ENCODE results near the gene VAC14. TPM values are rescaled to one million over a fixed set of nuclear protein-coding genes. Genes with fewer than 3 reads are reported as not detected.

Gene VAC14
- total and polyA plus RNA-seq, 3 donors from 2014 or later = 41.0 to 80.5 (median 61.8) TPM

GRCh38 chr16:70682239-70683145 lies 118.5 kb downstream of the VAC14 start:
- peaks cover 37% of the 10 kb centered on the region for H3K4me1 ChIP-seq

GRCh38 chr16:70681382-70682238 lies 119.3 kb downstream of the VAC14 start:
- H3K4me1 ChIP-seq = peaks cover 35% of the 10 kb centered on the region
- intact Hi-C loops (cut with DNase I; ENCODE audit: low total_unique reads) = no loop called here
- H3K36me3 ChIP-seq (ENCODE audit: low read depth, missing control alignments) = no peaks in the 10 kb centered on the region
- 61 to 75% methylated on average over 7 to 13 of the region's 13 CpGs for WGBS, 2 donors
- H3K9me3 ChIP-seq = no peaks in the 10 kb centered on the region
- no peak overlapping the region for H3K4me3 ChIP-seq
- no peak overlapping the region for H3K27ac ChIP-seq
- TF ChIP-seq CTCF (IDR thresholded peaks at IDR 0.05) (no peak), POLR2A (IDR thresholded peaks at IDR 0.05) (no peak)
- H3K27me3 ChIP-seq = no peaks in the 10 kb centered on the region
- no peak for DNase-seq

More at GRCh38 chr16:70682239-70683145, 118.5 kb downstream of the VAC14 start:
- H3K27me3 ChIP-seq = no peaks in the 10 kb centered on the region
- DNase-seq = no peak
- intact Hi-C loops (cut with DNase I; ENCODE audit: low total_unique reads) = no loop called here
- no peak overlapping the region for H3K27ac ChIP-seq
- no peaks in the 10 kb centered on the region for H3K9me3 ChIP-seq
- H3K4me3 ChIP-seq = no peak overlapping the region
- no peak for TF ChIP-seq POLR2A (IDR thresholded peaks at IDR 0.05)
- no peak for TF ChIP-seq CTCF (IDR thresholded peaks at IDR 0.05)
- 81 to 82% methylated on average over 6 to 14 of the region's 14 CpGs for WGBS, 2 donors
- no peaks in the 10 kb centered on the region for H3K36me3 ChIP-seq (ENCODE audit: low read depth, missing control alignments)

DNA sequence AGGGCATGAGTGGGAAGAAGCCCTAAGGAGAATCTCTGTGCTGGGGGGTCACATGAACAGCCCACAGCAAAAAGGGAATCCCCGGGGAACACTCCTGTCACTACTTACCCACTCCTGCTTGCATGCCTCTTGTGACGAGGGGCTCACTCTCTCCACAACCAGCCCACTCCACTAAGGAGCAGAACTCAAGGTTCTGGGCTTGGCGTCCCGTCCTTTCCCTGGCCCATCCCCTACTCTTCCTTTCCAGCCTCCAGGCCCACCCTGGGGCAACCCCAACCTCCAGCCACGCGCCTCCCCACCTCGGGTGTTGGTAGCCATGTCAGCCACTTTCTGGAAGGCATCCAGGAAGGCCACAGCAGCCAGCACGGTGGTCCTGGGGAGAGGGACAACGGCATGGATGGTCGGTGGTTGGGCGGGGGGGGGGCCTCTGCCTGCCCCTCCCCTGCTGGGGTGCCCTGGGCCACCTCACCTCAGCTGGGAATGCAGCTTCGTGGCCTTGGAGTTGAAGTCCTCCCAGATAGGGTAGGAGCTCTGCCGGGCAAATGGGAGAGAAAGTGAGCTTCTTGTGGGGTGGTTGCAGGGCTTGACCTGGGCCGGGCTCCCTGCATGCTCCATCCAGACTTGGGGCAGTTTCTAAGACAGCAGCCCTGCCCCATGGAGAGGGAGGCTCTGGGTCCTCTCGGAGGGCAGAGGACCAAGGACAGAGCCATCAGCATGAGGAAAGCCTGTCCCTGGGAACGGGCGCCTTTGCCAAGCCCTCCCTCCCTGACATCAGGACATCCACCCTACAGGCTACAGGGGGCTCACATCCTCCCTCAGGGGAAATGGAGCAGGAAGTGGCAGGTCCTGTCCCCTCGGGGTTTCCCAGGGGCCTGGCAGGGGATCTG lies 120.2 kb downstream of the VAC14 start:
- peaks cover 31% of the 10 kb centered on the region for H3K4me1 ChIP-seq
- peak overlapping the region; percentile 12 to 21 for H3K4me3 ChIP-seq
- no peaks in the 10 kb centered on the region for H3K36me3 ChIP-seq (ENCODE audit: low read depth, missing control alignments)

More for the DNA sequence above, 120.2 kb downstream of the VAC14 start:
- H3K27ac ChIP-seq = no peak overlapping the region
- DNase-seq = no peak
- intact Hi-C loops (cut with DNase I; ENCODE audit: low total_unique reads) = no loop called here
- no peaks in the 10 kb centered on the region for H3K9me3 ChIP-seq
- 12 to 52% methylated on average over 5 to 18 of the region's 18 CpGs for WGBS, 2 donors
- H3K27me3 ChIP-seq = no peaks in the 10 kb centered on the region
- no peak for TF ChIP-seq CTCF (IDR thresholded peaks at IDR 0.05)
- no peak for TF ChIP-seq POLR2A (IDR thresholded peaks at IDR 0.05)
